H1 (cell line): ENCODE measurements around the gene GRID1. TPM values are rescaled to one million over a fixed set of nuclear protein-coding genes. Genes with fewer than 3 reads are reported as not detected.

Experiments
- CTCF ChIA-PET: fragments of 300-600 bp; sonication (Branson Sonifier 250); formaldehyde crosslinking; loops from one replicate; lab custom pipeline; 2021; ENCODE audit not compliant: partially characterized antibody; lab: Charles Lee
- POLR2A ChIA-PET: fragments of 300-600 bp; sonication (Branson Sonifier 250); formaldehyde crosslinking; loops from one replicate; lab custom pipeline; 2021; ENCODE audit warnings: inconsistent platforms; ENCODE audit not compliant: partially characterized antibody; lab: Charles Lee
- DNase-seq, 2 experiments: peaks; one replicate each; pipeline versions ENCODE4 v3.0.0 to v3.0.0-alpha.2; 2010 to 2022; ENCODE audit warnings: low spot score in 2 of 2, low read depth in 1 of 2, mixed read lengths in 1 of 2
- FAIRE-seq: peaks from 2 replicates; lab custom pipeline; 2011; peaks lifted over from hg19 to GRCh38; lab: Jason Lieb, UNC
- H2AFZ ChIP-seq: 2 replicates; pipeline ENCODE4 v1.8.1; 2012; ENCODE audit warnings: low read length, inconsistent platforms
- H2AK5ac ChIP-seq: 2 replicates; pipeline ENCODE4 v1.6.1; 2013; ENCODE audit warnings: low read depth, low read length
- H2BK120ac ChIP-seq: replicated peaks from 2 replicates; pipeline ENCODE3; 2013; ENCODE audit warnings: low read depth, low read length, inconsistent platforms
- H2BK12ac ChIP-seq: 2 replicates; pipeline ENCODE4 v1.6.1; 2013; ENCODE audit warnings: low read depth, low read length
- H2BK15ac ChIP-seq: 2 replicates; pipeline ENCODE4 v1.6.1; 2013; ENCODE audit warnings: low read length
- H2BK20ac ChIP-seq: 2 replicates; pipeline ENCODE4 v1.6.1; 2013; ENCODE audit warnings: low read length
- H2BK5ac ChIP-seq: 2 replicates; pipeline ENCODE4 v1.6.1; 2013; ENCODE audit warnings: low read depth, low read length
- H3K14ac ChIP-seq: 2 replicates; pipeline ENCODE4 v1.6.1; 2013; ENCODE audit warnings: inconsistent platforms; ENCODE audit not compliant: insufficient read length
- H3K18ac ChIP-seq: 2 replicates; pipeline ENCODE4 v1.6.1; 2013; ENCODE audit warnings: low read length; ENCODE audit errors: extremely low read depth
- H3K23ac ChIP-seq: 2 replicates; pipeline ENCODE4 v1.6.1; 2013; ENCODE audit warnings: inconsistent platforms; ENCODE audit not compliant: insufficient read length
- H3K23me2 ChIP-seq: 2 replicates; pipeline ENCODE4 v1.6.1; 2013; ENCODE audit warnings: low read depth, low read length
- H3K27ac ChIP-seq: 2 replicates; pipeline ENCODE4 v1.6.1; 2011; ENCODE audit warnings: low read depth, low read length, inconsistent platforms
- H3K27me3 ChIP-seq, 4 experiments: replicated peaks in 1 of 4; 1 replicate in 1 of 4; 2 replicates in 3 of 4; pipeline versions ENCODE4 v1.6.1 to v1.8.1; 2011 to 2013; ENCODE audit warnings: low read length in 3 of 4, mild to moderate bottlenecking in 3 of 4, inconsistent platforms in 2 of 4, mixed read lengths in 2 of 4, moderate library complexity in 1 of 4; ENCODE audit not compliant: control insufficient read depth in 3 of 4, insufficient read depth in 3 of 4; ENCODE audit errors: extremely low read depth in 1 of 4
- H3K36me3 ChIP-seq, 4 experiments: 2 replicates each; pipeline versions ENCODE4 v1.6.1 to v1.8.1; 2011 to 2013; ENCODE audit warnings: mild to moderate bottlenecking in 4 of 4, low read length in 3 of 4, moderate library complexity in 2 of 4, control low read depth in 1 of 4, inconsistent platforms in 1 of 4; ENCODE audit not compliant: insufficient read depth in 4 of 4, control insufficient read depth in 2 of 4
- H3K4ac ChIP-seq: replicated peaks from 2 replicates; pipeline ENCODE3; 2013; ENCODE audit warnings: low read length, low read depth, mixed read lengths, inconsistent platforms; ENCODE audit not compliant: insufficient read length
- H3K4me1 ChIP-seq, 4 experiments: replicated peaks in 1 of 4; 1 replicate in 1 of 4; 2 replicates in 3 of 4; pipeline versions ENCODE4 v1.6.1 to v1.8.1; 2011 to 2013; ENCODE audit warnings: low read length in 3 of 4, inconsistent platforms in 2 of 4, mixed read lengths in 1 of 4; ENCODE audit not compliant: insufficient read depth in 4 of 4, control insufficient read depth in 3 of 4
- H3K4me2 ChIP-seq, 2 experiments: 2 replicates each; pipeline versions ENCODE4 v1.6.1 to v1.8.1; 2011 to 2013; ENCODE audit warnings: low read depth in 2 of 2, low read length in 2 of 2, control low read depth in 1 of 2, inconsistent platforms in 1 of 2, mild to moderate bottlenecking in 1 of 2; ENCODE audit not compliant: insufficient read depth in 1 of 2
- H3K4me3 ChIP-seq, 4 experiments: fragments of 200-600, 300-600 bp in 1 of 4; sonication (generic), shearing (Covaris generic), sonication (Bioruptor Twin) in 1 of 4; 2 replicates each; pipeline versions ENCODE4 v1.5.1 to v1.8.1; 2011 to 2016; ENCODE audit warnings: low read length in 4 of 4, low read depth in 3 of 4, control low read depth in 2 of 4, inconsistent platforms in 2 of 4, mild to moderate bottlenecking in 2 of 4, mixed read lengths in 1 of 4, moderate library complexity in 1 of 4; ENCODE audit not compliant: insufficient read depth in 2 of 4; ENCODE audit errors: extremely low read depth in 1 of 4
- H3K56ac ChIP-seq: replicated peaks from 2 replicates; pipeline ENCODE3; 2013; ENCODE audit warnings: low read depth, mild to moderate bottlenecking, mixed read lengths, low read length, inconsistent platforms; ENCODE audit not compliant: insufficient read length
- H3K79me1 ChIP-seq: 2 replicates; pipeline ENCODE4 v1.6.1; 2013; ENCODE audit warnings: low read depth, low read length, control low read depth
- H3K79me2 ChIP-seq, 2 experiments: 2 replicates each; pipeline versions ENCODE4 v1.6.1 to v1.8.1; 2012 to 2013; ENCODE audit warnings: low read length in 2 of 2, mild to moderate bottlenecking in 2 of 2, inconsistent platforms in 1 of 2; ENCODE audit not compliant: insufficient read depth in 2 of 2, control insufficient read depth in 1 of 2
- H3K9ac ChIP-seq, 4 experiments: replicated peaks in 1 of 4; 1 replicate in 1 of 4; 2 replicates in 3 of 4; pipeline versions ENCODE4 v1.6.1 to v1.8.1; 2011 to 2013; ENCODE audit warnings: low read depth in 3 of 4, low read length in 3 of 4, control low read depth in 2 of 4, mild to moderate bottlenecking in 2 of 4, moderate library complexity in 2 of 4, inconsistent platforms in 1 of 4; ENCODE audit errors: extremely low read depth in 1 of 4
- H3K9me3 ChIP-seq, 2 experiments: 2 replicates each; pipeline versions ENCODE4 v1.6.1 to v1.8.1; 2012 to 2013; ENCODE audit warnings: mild to moderate bottlenecking in 2 of 2, moderate library complexity in 2 of 2, control low read depth in 1 of 2, inconsistent platforms in 1 of 2, low read depth in 1 of 2, low read length in 1 of 2, mixed read lengths in 1 of 2; ENCODE audit not compliant: insufficient read depth in 2 of 2
- H4K20me1 ChIP-seq, 2 experiments: replicated peaks in 1 of 2; 2 replicates each; pipeline versions ENCODE3 to v1.8.1; 2011 to 2013; ENCODE audit warnings: inconsistent platforms in 2 of 2, low read length in 2 of 2, mild to moderate bottlenecking in 1 of 2; ENCODE audit not compliant: insufficient read depth in 2 of 2, control insufficient read depth in 1 of 2
- H4K5ac ChIP-seq: 2 replicates; pipeline ENCODE4 v1.6.1; 2013; ENCODE audit warnings: low read length, low read depth, mixed read lengths, inconsistent platforms; ENCODE audit not compliant: insufficient read length
- H4K8ac ChIP-seq: 2 replicates; pipeline ENCODE4 v1.8.0; 2013; ENCODE audit warnings: mild to moderate bottlenecking, moderate library complexity, low read length, inconsistent platforms; ENCODE audit not compliant: insufficient read depth; ENCODE audit errors: extremely low read depth
- H4K91ac ChIP-seq: replicated peaks from 2 replicates; pipeline ENCODE3; 2013; ENCODE audit warnings: low read length, mixed read lengths, inconsistent platforms; ENCODE audit not compliant: insufficient read length
- NANOG ChIP-seq: IDR thresholded peaks from 2 replicates; pipeline ENCODE4 v1.6.1; 2011; ENCODE audit warnings: low read length, low read depth, mild to moderate bottlenecking, inconsistent platforms; ENCODE audit not compliant: insufficient read depth, poor library complexity, severe bottlenecking
- POU5F1 ChIP-seq: IDR thresholded peaks from 2 replicates; pipeline ENCODE4 v1.6.1; 2011; ENCODE audit warnings: low read depth, mild to moderate bottlenecking, low read length, moderate library complexity
- RAD21 ChIP-seq, 2 experiments: IDR thresholded peaks in 1 of 2; conservative IDR thresholded peaks in 1 of 2; 2 replicates each; pipeline ENCODE4 v1.6.1; 2011; ENCODE audit warnings: low read depth in 2 of 2, low read length in 2 of 2, improper control_type of control experiment in 1 of 2, inconsistent platforms in 1 of 2, mild to moderate bottlenecking in 1 of 2, moderate library complexity in 1 of 2
- SIN3A ChIP-seq, 2 experiments: IDR thresholded peaks in 1 of 2; conservative IDR thresholded peaks in 1 of 2; 2 replicates each; pipeline ENCODE4 v1.6.1; 2011 to 2012; ENCODE audit warnings: low read length in 2 of 2, improper control_type of control experiment in 1 of 2, low read depth in 1 of 2, mild to moderate bottlenecking in 1 of 2
- TAF7 ChIP-seq: optimal IDR thresholded peaks from 2 replicates; pipeline ENCODE3; 2011; ENCODE audit warnings: low read depth, mild to moderate bottlenecking, inconsistent platforms, low read length, moderate library complexity, borderline replicate concordance
- TBP ChIP-seq: IDR thresholded peaks from 2 replicates; pipeline ENCODE4 v1.6.1; 2011; ENCODE audit warnings: low read depth, low read length, improper control_type of control experiment
- YY1 ChIP-seq: IDR thresholded peaks from 2 replicates; pipeline ENCODE4 v1.6.1; 2011; ENCODE audit warnings: low read depth, mild to moderate bottlenecking, low read length
- ZNF274 ChIP-seq: IDR thresholded peaks from 2 replicates; pipeline ENCODE4 v1.7.0; 2012; ENCODE audit warnings: low read length, borderline replicate concordance; ENCODE audit errors: extremely low read depth
- WGBS, 2 experiments: shearing (Covaris generic) in 1 of 2; methylation state at CpG; one replicate each; pipeline versions ENCODE4 v1.1.6 to v1.1.7; 2013 to 2015; ENCODE audit warnings: low lambda C conversion rate in 2 of 2, mixed read lengths in 2 of 2, inconsistent platforms in 1 of 2, low coverage in 1 of 2, missing lambda C conversion rate in 1 of 2; ENCODE audit not compliant: insufficient replicate concordance in 2 of 2, insufficient coverage in 1 of 2, insufficient read length in 1 of 2; ENCODE audit errors: extremely low coverage in 1 of 2, missing lambda C conversion rate in 1 of 2; 5-methylcytosine and 5-hydroxymethylcytosine counted together
- polyA plus RNA-seq, 7 experiments: library from polyadenylated mRNA; depleted of rRNA in 3 of 7; stranded (reverse) in 5 of 7; unstranded in 2 of 7; fragments of >200 nt in 5 of 7; fragments of 200-250 nt in 2 of 7; gene quantifications; 1 replicate in 5 of 7; 2 replicates in 1 of 7; 4 replicates in 1 of 7; pipeline versions ENCODE4 v1.2.1 to v1.2.3, GENCODE V29; 2011 to 2013; ENCODE audit warnings: missing spikeins in 2 of 7, mixed read lengths in 2 of 7
- total RNA-seq: library from RNA; stranded (reverse); fragmentation: NEBNext Ultra II Directional; extraction: Animal tissue kit (Norgen Biotek cat#: 25700); gene quantifications from 2 replicates; pipeline ENCODE4 v1.2.1, GENCODE V29; 2021
- TF ChIP-seq, protein P1 (sequence below): IDR thresholded peaks from 2 replicates; pipeline ENCODE4 v1.6.1; 2011; ENCODE audit warnings: low read depth, mild to moderate bottlenecking, low read length; ENCODE audit not compliant: insufficient read depth
- TF ChIP-seq, protein P2 (sequence below): IDR thresholded peaks from 2 replicates; pipeline ENCODE4 v1.6.1; 2012; ENCODE audit warnings: inconsistent platforms
- TF ChIP-seq, protein P3 (sequence below): IDR thresholded peaks from 2 replicates; pipeline ENCODE4 v1.6.1; 2011; ENCODE audit warnings: low read length, improper control_type of control experiment

GRID1 gene
- total and polyA plus RNA-seq, 2 of the 8 experiments (the other 6 are each of a cell fraction or from before 2014, with no cell fraction given), result 0.22 to 0.30 TPM

DNA sequence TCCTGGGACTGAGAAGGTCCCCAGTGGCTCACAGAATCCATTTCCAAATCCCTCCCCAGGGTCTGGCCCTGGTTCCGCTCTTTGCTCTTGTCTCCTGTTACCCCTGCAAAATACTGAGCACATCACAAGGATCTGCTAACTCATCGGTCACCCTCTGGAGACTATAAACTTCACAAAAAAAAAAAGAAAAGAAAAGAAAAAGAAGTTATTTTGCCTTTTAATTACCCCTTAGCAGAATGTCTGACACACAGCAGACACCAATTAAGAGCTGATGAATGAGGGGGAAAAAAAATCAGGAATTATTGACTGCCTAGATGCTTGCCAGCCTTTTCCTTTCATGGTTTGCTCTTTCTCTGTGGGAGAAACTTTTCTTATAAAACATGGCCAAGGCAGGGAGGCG, 578.7 kb downstream of the GRID1 start:
- Histone ChIP-seq H3K9me3 (no peaks in the 10 kb centered on the region), H2BK5ac (no peak overlapping the region), H3K27me3 (no peaks in the 10 kb centered on the region), H3K4ac (no peak overlapping the region), H3K79me2 (no peaks in the 10 kb centered on the region), H2AK5ac (no peak overlapping the region), H3K23ac (no peak overlapping the region), H2BK12ac (no peak overlapping the region), H4K91ac (no peak overlapping the region), H3K56ac (no peak overlapping the region), H3K18ac (no peak overlapping the region), H3K36me3 (no peaks in the 10 kb centered on the region; a peak in 1 of 8 replicates), H3K9ac (no peak overlapping the region), H3K14ac (no peak overlapping the region), H3K4me2 (no peak overlapping the region), H3K27ac (no peak overlapping the region), H4K20me1 (peaks cover 0 to 3% of the 10 kb centered on the region in 2 experiments), H2BK15ac (no peak overlapping the region), H2BK120ac (no peak overlapping the region), H2BK20ac (no peak overlapping the region), H4K8ac (no peak overlapping the region), H3K4me3 (no peak overlapping the region), H3K23me2 (peaks cover 3% of the 10 kb centered on the region; the same call in 1 of the 2 replicates), H3K79me1 (no peaks in the 10 kb centered on the region), H3K4me1 (no peaks in the 10 kb centered on the region), H4K5ac (no peak overlapping the region), H2AFZ (no peak overlapping the region)
- CTCF ChIA-PET, result interaction anchor here (1.1 kb wide), 1 partner anchor 301 kb away, joined by 4 read pairs; no protein-coding TSS in a partner anchor
- FAIRE-seq (no peak), DNase-seq (no peak)
- POLR2A ChIA-PET, result no interaction called here
- 100% methylated on average over 3 of the region's 3 CpGs; no CpG with 5 or more reads in 1 of the 2 experiments for WGBS, 2 experiments
- TF ChIP-seq SIN3A (conservative IDR thresholded peaks at IDR 0.05 in 1 of 2, IDR thresholded peaks at IDR 0.05 in 1 of 2; ENCODE audit: low read depth in 1 of 2, low read length in 2 of 2) (no peak), ZNF274 (no peak), YY1 (no peak), POU5F1 (no peak), RAD21 (IDR thresholded peaks at IDR 0.05 in 1 of 2, conservative IDR thresholded peaks at IDR 0.05 in 1 of 2; ENCODE audit: low read depth in 2 of 2, low read length in 2 of 2) (no peak), TBP (no peak), NANOG (no peak), TAF7 (no peak)
- TF ChIP-seq, protein P1, sequence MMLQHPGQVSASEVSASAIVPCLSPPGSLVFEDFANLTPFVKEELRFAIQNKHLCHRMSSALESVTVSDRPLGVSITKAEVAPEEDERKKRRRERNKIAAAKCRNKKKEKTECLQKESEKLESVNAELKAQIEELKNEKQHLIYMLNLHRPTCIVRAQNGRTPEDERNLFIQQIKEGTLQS, result no peak
- TF ChIP-seq, protein P2, sequence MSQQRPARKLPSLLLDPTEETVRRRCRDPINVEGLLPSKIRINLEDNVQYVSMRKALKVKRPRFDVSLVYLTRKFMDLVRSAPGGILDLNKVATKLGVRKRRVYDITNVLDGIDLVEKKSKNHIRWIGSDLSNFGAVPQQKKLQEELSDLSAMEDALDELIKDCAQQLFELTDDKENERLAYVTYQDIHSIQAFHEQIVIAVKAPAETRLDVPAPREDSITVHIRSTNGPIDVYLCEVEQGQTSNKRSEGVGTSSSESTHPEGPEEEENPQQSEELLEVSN, result no peak
- TF ChIP-seq, protein P3, sequence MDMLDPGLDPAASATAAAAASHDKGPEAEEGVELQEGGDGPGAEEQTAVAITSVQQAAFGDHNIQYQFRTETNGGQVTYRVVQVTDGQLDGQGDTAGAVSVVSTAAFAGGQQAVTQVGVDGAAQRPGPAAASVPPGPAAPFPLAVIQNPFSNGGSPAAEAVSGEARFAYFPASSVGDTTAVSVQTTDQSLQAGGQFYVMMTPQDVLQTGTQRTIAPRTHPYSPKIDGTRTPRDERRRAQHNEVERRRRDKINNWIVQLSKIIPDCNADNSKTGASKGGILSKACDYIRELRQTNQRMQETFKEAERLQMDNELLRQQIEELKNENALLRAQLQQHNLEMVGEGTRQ, result no peak
